GM21786 (cell line): Measurements from ENCODE around the gene PLEKHO2.

ENCODE experiments used
- ATAC-seq: cut with Tn5 transposase; IDR thresholded peaks from one replicate; pipeline ENCODE4 v1.9.1; 2021; ENCODE audit not compliant: unreplicated experiment

Gene PLEKHO2

DNA sequence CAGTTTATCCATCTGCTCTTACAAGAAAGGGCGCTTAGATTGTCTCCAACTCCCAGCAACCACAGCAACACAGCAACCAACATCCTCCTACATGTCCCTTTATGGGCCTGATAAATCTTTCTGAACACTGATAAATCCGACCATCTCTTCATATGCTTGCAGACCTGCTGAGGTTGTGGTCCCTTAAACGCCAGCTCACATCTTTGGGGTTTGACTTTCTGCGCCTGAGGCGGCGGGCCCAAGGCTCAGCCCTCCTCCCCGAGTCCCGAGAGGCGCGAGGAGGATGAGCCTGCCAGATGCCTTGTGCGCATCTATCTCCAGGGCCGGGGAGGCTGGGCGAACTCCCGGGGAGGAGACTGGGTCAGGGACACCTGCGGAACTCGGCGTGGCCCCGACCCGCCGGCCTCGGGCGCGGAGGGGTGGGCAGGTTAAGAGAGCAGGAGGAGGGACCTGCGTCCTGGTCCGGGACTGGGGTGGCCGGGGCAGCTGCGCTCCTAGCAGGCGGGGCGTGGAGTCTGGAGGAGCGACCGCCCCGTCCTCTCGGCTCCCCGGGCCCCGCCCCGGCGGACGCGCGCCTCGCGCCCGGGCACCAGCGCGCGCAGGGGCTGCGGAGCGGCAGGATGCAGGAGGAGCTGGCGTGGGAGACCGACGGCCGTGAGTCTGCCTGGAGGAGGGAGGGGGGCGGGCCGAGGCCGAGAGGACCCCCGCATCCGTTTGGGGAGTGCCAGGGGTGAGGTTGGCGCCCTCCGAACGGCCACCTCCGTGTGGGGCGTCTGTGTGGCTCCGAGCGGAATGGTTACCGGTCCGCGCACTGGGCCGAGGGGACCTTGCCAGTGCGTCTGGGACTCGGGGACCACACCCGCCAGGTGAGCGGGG is 69.8 kb downstream of the PLEKHO2 start, which contains the start of gene ANKDD1A:
Gene ANKDD1A, plus strand, starts transcription at position 592 of the 876 bp plus-strand sequence. Its CDS starts 29 bp downstream, at position 621.
- ATAC-seq = no peak

- no peak for ATAC-seq
Measured at GRCh38 chr15:64912379-64913325, 70.9 kb downstream of the PLEKHO2 start.

DNA sequence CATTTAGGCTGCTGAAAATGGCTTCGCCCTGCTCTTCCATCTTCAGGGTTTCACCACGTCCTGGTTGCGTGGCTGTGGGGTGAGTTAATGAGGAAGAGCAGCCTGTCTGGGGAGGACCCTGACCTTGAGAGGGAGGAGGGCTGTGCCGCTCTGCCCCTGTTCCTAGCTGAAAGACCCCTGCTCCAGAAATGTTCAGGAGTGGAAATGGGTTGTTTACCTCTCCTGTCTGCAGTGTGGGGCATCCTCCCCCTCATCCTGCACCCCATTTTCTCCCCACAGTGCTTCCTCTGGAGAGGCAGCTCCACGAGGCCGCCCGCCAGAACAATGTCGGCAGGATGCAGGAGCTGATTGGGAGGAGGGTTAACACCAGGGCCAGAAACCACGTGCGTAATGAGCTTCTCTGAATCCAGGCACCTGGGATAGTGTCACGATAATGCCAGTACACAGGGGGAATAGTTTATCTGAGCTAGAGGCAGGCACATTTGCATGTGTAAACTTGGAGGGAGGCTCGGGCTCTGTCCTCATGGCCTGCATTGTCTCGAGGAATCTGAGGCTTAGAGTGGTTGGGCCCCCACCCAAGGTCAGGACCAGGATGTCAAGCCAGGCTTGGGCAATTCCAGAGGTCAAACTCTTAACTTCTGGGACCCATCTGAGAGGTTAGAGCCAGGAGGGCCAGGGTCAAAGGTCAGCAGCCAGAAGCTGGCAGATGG is 74.0 kb downstream of the PLEKHO2 start:
- no peak for ATAC-seq

DNA sequence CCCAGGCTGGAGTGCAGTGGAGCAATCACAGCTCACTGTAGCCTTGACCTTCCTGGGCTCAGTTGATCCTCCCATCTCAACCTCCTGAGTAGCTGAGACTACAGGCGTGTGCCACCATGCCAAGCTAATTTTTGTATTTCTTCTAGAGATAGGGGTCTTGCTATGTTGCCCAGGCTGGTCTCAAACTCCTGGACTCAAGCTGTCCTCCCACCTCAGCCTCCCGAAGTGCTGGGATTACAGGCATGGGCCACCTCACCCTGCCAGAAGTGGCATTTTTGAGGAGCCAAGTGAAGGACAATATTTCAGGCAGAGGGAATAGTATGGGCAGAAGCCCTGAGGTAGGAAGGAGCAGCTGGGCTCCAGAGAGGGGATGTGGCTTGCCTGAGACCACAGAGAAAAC is 74.7 kb downstream of the PLEKHO2 start:
- no peak for ATAC-seq

GRCh38 chr15:64917211-64917610 is 75.5 kb downstream of the PLEKHO2 start:
- no peak for ATAC-seq
